MV-4-11 (cell line): ENCODE measurements around the gene NXPH3.
A peak's percentile ranks its signal among the peaks of the same experiment; 100 is the strongest.
"Not testable (repeated sequence)": the region's sequence is repeated elsewhere in the genome, so short reads cannot be mapped to it uniquely, and the experiment has no call there.

Experiments
- DNase-seq: peaks from one replicate; lab custom pipeline; 2025; lab: John Stamatoyannopoulos, UW

Gene NXPH3

DNA sequence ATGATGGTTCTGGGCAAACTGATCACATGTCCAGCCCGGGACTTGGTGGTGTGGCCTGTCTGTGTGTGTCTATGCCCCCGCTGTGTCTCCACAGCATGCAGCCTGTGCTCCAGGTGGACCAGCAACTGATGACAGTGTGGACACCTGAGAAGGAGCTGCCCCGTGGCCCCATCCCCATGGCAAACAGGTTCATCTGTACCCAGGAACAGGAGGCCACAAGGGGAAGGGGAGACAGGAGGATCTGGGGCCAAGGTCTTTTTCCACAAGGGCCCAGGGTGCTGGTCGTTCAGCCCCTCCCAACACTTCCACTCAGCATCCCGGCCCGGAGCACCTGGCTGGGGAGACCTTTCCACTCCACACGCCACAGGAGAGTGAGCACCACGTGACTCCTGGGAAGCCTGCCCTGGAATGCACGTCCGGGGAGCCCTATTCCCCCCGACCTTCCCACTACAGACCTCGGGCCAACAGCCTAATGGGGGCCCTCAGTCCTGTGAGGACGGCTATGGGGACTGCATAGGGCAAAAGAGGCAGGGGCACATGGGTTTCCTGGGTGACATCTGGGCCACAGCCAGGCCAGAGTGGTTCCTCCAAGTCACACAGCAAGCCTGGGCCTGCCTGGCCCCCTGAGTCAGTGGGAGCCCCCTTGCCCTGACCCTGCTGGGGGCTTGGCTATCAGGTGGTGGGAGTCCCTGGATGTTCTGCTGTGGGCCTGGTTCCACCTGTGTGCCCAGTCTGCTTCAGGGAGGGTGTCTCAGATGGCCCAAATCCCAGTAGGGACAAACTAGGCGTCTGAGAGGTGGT, 20.8 kb upstream of the NXPH3 start:
- no peak for DNase-seq

- no peak for DNase-seq
These were observed 20.0 kb upstream of the NXPH3 start for GRCh38 chr17:49555495-49556222.

- peak; percentile 49 for DNase-seq
These were observed 19.3 kb upstream of the NXPH3 start for GRCh38 chr17:49556223-49556943.

GRCh38 chr17:49557312-49558024, 18.2 kb upstream of the NXPH3 start:
- peak; percentile 38 for DNase-seq

GRCh38 chr17:49564638-49565037, 11.0 kb upstream of the NXPH3 start:
- no peak for DNase-seq

DNA sequence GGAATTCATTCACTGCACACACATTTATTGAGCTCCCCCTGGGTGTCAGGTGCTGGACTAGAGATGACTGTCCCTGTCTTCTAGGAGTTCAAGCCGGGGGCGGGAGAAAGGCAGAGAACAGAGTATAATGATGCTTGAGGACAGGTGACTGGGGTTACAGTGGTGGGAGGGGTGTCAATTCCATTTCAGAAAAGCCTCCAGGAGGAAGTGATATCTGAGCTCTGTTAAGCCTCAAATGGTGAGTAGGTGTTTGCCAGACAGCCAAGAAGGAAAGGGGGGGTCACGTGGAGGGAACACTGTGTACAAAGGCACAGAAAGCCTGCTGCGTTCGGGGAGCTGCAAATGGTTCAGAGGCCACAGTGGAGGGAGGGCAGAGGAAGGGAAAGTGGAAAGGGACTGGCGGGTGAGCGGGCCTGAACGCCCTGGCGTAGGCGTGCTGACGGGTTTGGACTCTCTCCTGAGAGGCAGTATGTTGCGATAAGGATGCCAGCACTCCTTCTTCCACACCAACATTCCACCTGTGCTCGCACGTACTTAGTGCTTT, 9.7 kb upstream of the NXPH3 start:
- peak; percentile 35 for DNase-seq

- DNase-seq = no peak
These were observed 9.0 kb upstream of the NXPH3 start for GRCh38 chr17:49566668-49567071.

- DNase-seq = no peak
These were observed 8.6 kb upstream of the NXPH3 start for GRCh38 chr17:49567104-49567521.

- peak; percentile 71 for DNase-seq
These were observed 7.6 kb upstream of the NXPH3 start for GRCh38 chr17:49567871-49568694.

- not testable (repeated sequence) for DNase-seq
These were observed 7.0 kb upstream of the NXPH3 start for GRCh38 chr17:49568695-49569047.

GRCh38 chr17:49570540-49571242, 5.0 kb upstream of the NXPH3 start:
- DNase-seq = no peak

DNA sequence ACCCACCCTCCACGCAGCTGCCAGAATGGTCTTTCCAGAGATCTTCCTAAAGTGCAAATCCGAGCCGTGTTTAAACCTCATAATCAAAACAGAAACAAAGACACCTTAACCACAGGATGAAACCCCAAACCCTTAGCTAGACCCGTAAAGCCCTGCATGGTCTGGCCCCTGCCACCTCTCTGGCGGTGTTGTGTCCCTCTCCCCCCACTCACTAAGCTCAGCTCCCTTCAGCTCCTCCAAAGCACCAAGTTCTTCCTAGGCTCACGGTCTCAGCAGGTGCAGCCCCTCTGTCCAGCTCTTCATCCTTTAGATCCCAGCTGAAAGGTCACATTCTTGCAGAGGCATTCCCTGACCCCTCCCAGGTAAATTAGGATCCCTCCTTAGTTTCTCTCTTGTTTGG, 4.4 kb upstream of the NXPH3 start:
- DNase-seq = no peak

- no peak for DNase-seq
These were observed 3.9 kb upstream of the NXPH3 start for GRCh38 chr17:49571764-49572163.

DNA sequence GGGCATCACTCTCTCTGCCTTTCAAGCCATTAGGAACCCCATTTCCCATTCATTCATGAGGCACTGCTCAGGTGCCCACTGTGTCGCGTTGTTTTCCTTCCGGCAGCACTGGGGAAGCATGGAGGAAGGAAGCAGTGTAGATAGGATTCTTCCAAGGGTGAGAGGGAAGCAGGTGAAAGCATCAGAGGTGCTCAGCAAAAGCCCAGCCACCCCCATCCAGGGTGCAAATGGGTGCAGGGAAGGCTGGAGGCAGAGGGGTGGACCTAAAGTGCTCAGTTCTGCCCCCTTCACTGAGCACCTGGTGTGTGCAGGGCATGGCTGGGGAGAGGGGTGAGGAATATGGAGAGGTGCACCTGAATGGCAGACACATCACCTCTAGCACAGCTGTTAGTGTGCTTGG, 3.4 kb upstream of the NXPH3 start:
- DNase-seq = no peak

GRCh38 chr17:49572806-49573420, 2.8 kb upstream of the NXPH3 start:
- no peak for DNase-seq

- no peak for DNase-seq
These were observed 2.0 kb upstream of the NXPH3 start for GRCh38 chr17:49573510-49574322.

DNA sequence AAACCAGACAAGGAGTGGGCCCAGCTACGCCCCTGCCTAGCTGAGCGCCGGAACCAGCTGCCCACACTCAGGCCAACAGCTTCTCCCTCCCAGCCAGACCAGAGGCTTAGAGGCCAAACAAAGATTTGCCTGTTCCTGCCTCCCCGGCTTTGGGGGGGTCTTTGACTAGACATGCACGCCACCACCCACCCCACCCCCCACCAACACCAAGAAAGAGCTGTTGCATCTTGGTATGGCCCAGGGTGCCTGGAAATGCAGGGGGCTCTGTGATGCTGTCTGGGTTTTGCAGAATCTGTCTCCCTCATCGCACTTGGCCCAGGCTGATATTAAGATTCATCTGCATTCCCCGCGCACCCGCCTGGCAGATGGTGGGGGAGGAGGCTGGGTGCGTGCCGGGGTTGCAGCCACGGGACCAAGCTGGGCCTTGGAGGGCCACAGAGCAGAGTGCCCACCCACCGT, 1.3 kb upstream of the NXPH3 start:
- no peak for DNase-seq

DNA sequence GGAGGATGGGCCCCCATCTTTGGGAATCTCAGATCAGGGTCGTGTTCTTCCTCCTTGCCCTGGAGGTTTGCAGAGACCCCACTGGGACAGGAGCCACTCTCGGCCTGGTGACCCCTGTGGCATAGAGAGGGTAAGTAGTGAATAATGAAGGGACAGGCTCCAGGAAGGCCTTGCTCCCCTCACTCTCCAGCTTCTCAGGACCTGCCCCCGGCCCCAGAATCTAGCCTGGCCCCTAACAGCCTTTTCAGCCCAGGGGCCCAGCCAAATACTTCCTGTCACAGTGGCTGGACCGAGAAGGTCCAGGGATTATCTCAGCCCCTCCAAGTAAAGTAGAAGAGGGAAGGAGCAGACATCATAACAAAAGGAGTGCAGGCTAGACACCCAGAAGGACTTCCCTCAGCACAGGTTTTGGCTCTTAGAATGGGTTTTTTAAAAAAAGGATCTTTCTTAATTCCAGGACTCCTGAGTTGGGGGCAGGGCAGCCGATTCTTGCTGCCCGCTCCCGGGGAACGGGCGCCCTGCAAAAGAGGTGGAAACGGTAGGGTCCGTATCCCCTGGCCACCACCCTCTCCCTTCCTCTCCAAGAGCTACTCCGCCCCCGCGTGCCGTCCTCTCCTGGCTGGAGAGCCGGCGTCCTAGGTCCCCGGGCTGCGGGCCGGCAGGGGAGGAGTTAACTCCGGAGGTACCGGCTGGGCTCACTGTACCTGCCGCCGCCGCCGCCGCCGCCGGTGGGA, 559 bp upstream of the NXPH3 start:
- no peak for DNase-seq
